GM23338 (cell line): Measurements from ENCODE around the gene MUC12. TPM values are rescaled to one million over a fixed set of nuclear protein-coding genes. Genes with fewer than 3 reads are reported as not detected.
A peak's percentile ranks its signal among the peaks of the same experiment; 100 is the strongest.

Experiments used
- ATAC-seq: fragments of 200-7000 bp; cut with Tn5 transposase; 3 replicates; pipeline ENCODE4 v1.9.1; 2020
- DNase-seq: peaks from one replicate; pipeline ENCODE4 v3.0.0-alpha.2; 2015; ENCODE audit warnings: low spot score
- H2AFZ ChIP-seq: fragments of 200-600 bp; sonication (generic); 2 replicates; pipeline ENCODE4 v1.8.0; 2016; ENCODE audit warnings: antibody characterized with exemption, mild to moderate bottlenecking, moderate library complexity
- H3F3A ChIP-seq: fragments of 200-600 bp; sonication (generic); replicated peaks from 2 replicates; pipeline ENCODE4 v1.8.0; 2017; ENCODE audit warnings: antibody characterized with exemption, mixed run types, low read depth
- H3K27ac ChIP-seq: fragments of 200-600 bp; sonication (generic); 2 replicates; pipeline ENCODE4 v1.6.1; 2016; ENCODE audit warnings: low read depth
- H3K27me3 ChIP-seq: fragments of 200-600 bp; sonication (generic); 2 replicates; pipeline ENCODE4 v1.8.0; 2016; ENCODE audit warnings: mild to moderate bottlenecking, mixed run types, moderate library complexity; ENCODE audit not compliant: insufficient read depth
- H3K36me3 ChIP-seq: fragments of 200-600 bp; sonication (generic); 2 replicates; pipeline ENCODE4 v1.8.0; 2016; ENCODE audit warnings: mild to moderate bottlenecking; ENCODE audit not compliant: insufficient read depth
- H3K4me1 ChIP-seq: fragments of 200-600 bp; sonication (generic); 2 replicates; pipeline ENCODE4 v1.8.0; 2016; ENCODE audit warnings: mild to moderate bottlenecking, moderate library complexity; ENCODE audit not compliant: insufficient read depth
- H3K4me2 ChIP-seq: fragments of 200-600 bp; sonication (generic); 2 replicates; pipeline ENCODE4 v1.7.1; 2017; ENCODE audit warnings: mixed run types
- H3K4me3 ChIP-seq: fragments of 200-600 bp; sonication (generic); 2 replicates; pipeline ENCODE4 v1.6.1; 2016; ENCODE audit warnings: mixed run types
- H3K79me2 ChIP-seq: fragments of 200-600 bp; sonication (generic); replicated peaks from 2 replicates; pipeline ENCODE4 v1.8.0; 2017; ENCODE audit warnings: mild to moderate bottlenecking; ENCODE audit not compliant: insufficient read depth
- H3K9me2 ChIP-seq: fragments of 200-600 bp; sonication (generic); 2 replicates; pipeline ENCODE4 v1.8.0; 2017; ENCODE audit not compliant: insufficient read depth
- H4K20me1 ChIP-seq: fragments of 200-600 bp; sonication (generic); replicated peaks from 2 replicates; pipeline ENCODE4 v1.8.0; 2017; ENCODE audit warnings: mild to moderate bottlenecking; ENCODE audit not compliant: insufficient read depth
- H3K27ac Mint-ChIP-seq: 2 replicates; pipeline ENCODE4 v1.8.0; 2020; ENCODE audit warnings: inconsistent platforms, mild to moderate bottlenecking, moderate library complexity, mixed read lengths
- H3K27me3 Mint-ChIP-seq: 3 replicates; pipeline ENCODE4 v1.8.0; 2022; ENCODE audit warnings: low read depth, mild to moderate bottlenecking, moderate library complexity, mixed read lengths, inconsistent platforms; ENCODE audit not compliant: insufficient read depth, poor library complexity
- H3K36me3 Mint-ChIP-seq: 3 replicates; pipeline ENCODE4 v1.8.0; 2021; ENCODE audit warnings: low read depth, mild to moderate bottlenecking, inconsistent platforms, moderate library complexity, mixed read lengths
- H3K4me1 Mint-ChIP-seq: 3 replicates; pipeline ENCODE4 v1.8.0; 2020; ENCODE audit warnings: mild to moderate bottlenecking, inconsistent platforms, mixed read lengths
- H3K4me3 Mint-ChIP-seq: 3 replicates; pipeline ENCODE4 v1.8.0; 2021; ENCODE audit warnings: moderate library complexity, mild to moderate bottlenecking, inconsistent platforms, mixed read lengths
- H3K9me3 Mint-ChIP-seq: 3 replicates; pipeline ENCODE4 v1.8.0; 2020; ENCODE audit warnings: moderate library complexity, mild to moderate bottlenecking, inconsistent platforms, mixed read lengths
- CREB1 ChIP-seq: fragments of 250-450 bp; sonication (Bioruptor Pico); IDR thresholded peaks from 2 replicates; pipeline ENCODE4 v1.5.0; 2020; ENCODE audit warnings: low read depth, mild to moderate bottlenecking, moderate library complexity
- CTCF ChIP-seq, 2 experiments: fragments of 200-600 bp in 1 of 2; sonication (generic) in 1 of 2; conservative IDR thresholded peaks; 2 replicates each; pipeline versions ENCODE4 v1.5.1 to v1.6.1; 2016 to 2017; ENCODE audit warnings: antibody characterized with exemption in 2 of 2, low read depth in 2 of 2, mild to moderate bottlenecking in 2 of 2, moderate library complexity in 1 of 2
- EZH2 ChIP-seq: fragments of 200-600 bp; sonication (generic); IDR thresholded peaks from one replicate; pipeline ENCODE4 v1.8.0; 2017; ENCODE audit warnings: antibody characterized with exemption, mild to moderate bottlenecking, low read depth; ENCODE audit not compliant: unreplicated experiment
- JUNB ChIP-seq: IDR thresholded peaks from one replicate; pipeline ENCODE4 v1.6.1; 2016; ENCODE audit warnings: antibody characterized with exemption; ENCODE audit not compliant: unreplicated experiment
- NANOG ChIP-seq: IDR thresholded peaks from 2 replicates; pipeline ENCODE4 v1.6.1; 2016; ENCODE audit warnings: antibody characterized with exemption, borderline replicate concordance
- REST ChIP-seq: IDR thresholded peaks from one replicate; pipeline ENCODE4 v1.6.1; 2018; ENCODE audit warnings: antibody characterized with exemption; ENCODE audit not compliant: unreplicated experiment
- STAT1 ChIP-seq: IDR thresholded peaks from one replicate; pipeline ENCODE4 v1.6.1; 2016; ENCODE audit warnings: antibody characterized with exemption; ENCODE audit not compliant: unreplicated experiment
- ZNF114 ChIP-seq: fragments of 250-450 bp; sonication (Bioruptor Pico); IDR thresholded peaks from 2 replicates; pipeline ENCODE4 v1.5.0; 2020; ENCODE audit warnings: mild to moderate bottlenecking, moderate library complexity
- ZNF331 ChIP-seq: fragments of 250-450 bp; sonication (Bioruptor Pico); IDR thresholded peaks from 2 replicates; pipeline ENCODE4 v1.5.0; 2020; ENCODE audit warnings: low read depth, mild to moderate bottlenecking, moderate library complexity
- polyA plus RNA-seq: library from polyadenylated mRNA; unstranded; fragments of >200 nt; fragmentation: Nextera tagmentation; extraction: Ambion mirVana; gene quantifications from 2 replicates; pipeline ENCODE4 v1.2.1, GENCODE V29; 2016
- total RNA-seq: library from RNA; depleted of rRNA; stranded (reverse); fragments of >200 nt; shearing (Covaris generic); gene quantifications from 2 replicates; pipeline ENCODE4 v1.2.3, GENCODE V29; 2014
- TF ChIP-seq, protein P1 (sequence below): IDR thresholded peaks from 2 replicates; pipeline ENCODE4 v1.6.1; 2016; ENCODE audit warnings: antibody characterized with exemption

The MUC12 gene
- total and polyA plus RNA-seq, 2 experiments from 2014 or later, result 4.6 to 18.0 TPM

GRCh38 chr7:101058355-101058754, 89.0 kb downstream of the MUC12 start:
- DNase-seq, result peak; percentile 78
- Histone ChIP-seq H2AFZ (no peak overlapping the region), H4K20me1 (no peaks in the 10 kb centered on the region; the same call in 1 of the 2 replicates), H3K4me1 (no peaks in the 10 kb centered on the region), H3K36me3 (no peaks in the 10 kb centered on the region), H3K4me3 (no peak overlapping the region), H3F3A (no peaks in the 10 kb centered on the region), H3K4me2 (no peak overlapping the region), H3K27me3 (no peaks in the 10 kb centered on the region), H3K79me2 (no peaks in the 10 kb centered on the region), H3K27ac (no peak overlapping the region), H3K9me2 (no peaks in the 10 kb centered on the region)
- peak; percentile 89 for ATAC-seq
- Mint-ChIP-seq H3K27me3 (peaks cover 4% of the 10 kb centered on the region), H3K4me3 (no peak overlapping the region), H3K27ac (no peak overlapping the region), H3K4me1 (0 out of 3 replicates have a peak, but pooled peaks cover 3% of the 10 kb centered on the region), H3K36me3 (no peaks in the 10 kb centered on the region), H3K9me3 (no peaks in the 10 kb centered on the region)
- TF ChIP-seq, protein P1, sequence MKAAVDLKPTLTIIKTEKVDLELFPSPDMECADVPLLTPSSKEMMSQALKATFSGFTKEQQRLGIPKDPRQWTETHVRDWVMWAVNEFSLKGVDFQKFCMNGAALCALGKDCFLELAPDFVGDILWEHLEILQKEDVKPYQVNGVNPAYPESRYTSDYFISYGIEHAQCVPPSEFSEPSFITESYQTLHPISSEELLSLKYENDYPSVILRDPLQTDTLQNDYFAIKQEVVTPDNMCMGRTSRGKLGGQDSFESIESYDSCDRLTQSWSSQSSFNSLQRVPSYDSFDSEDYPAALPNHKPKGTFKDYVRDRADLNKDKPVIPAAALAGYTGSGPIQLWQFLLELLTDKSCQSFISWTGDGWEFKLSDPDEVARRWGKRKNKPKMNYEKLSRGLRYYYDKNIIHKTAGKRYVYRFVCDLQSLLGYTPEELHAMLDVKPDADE, result no peak
- TF ChIP-seq REST, result peak; percentile 99
- TF ChIP-seq CTCF (conservative IDR thresholded peaks at IDR 0.05; ENCODE audit: low read depth in 2 of 2), result 0 out of 4 replicates have a peak, but pooled peaks of 1 of the 2 experiments have one; percentile 1

DNA sequence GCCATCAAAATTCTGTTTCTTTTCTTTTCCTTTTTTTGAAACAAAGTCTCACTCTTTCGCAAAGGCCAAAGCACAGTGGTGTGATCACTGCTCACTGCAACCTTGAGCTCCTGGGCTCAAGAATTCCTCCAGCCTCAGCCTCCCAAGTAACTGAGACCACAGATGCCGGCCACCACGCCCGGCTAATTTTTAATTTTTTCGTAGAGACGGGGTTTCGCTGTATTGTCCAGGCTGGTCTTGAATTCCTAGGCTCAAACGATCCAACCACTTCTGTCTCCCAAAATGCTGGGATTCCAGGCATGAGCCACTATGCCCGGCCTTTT, 90.2 kb downstream of the MUC12 start:
- Histone ChIP-seq H3K27me3 (no peaks in the 10 kb centered on the region), H4K20me1 (no peaks in the 10 kb centered on the region; the same call in 1 of the 2 replicates), H3K9me2 (no peaks in the 10 kb centered on the region), H3K4me2 (no peak overlapping the region), H3F3A (no peaks in the 10 kb centered on the region), H2AFZ (no peak overlapping the region), H3K36me3 (no peaks in the 10 kb centered on the region), H3K79me2 (no peaks in the 10 kb centered on the region), H3K4me1 (no peaks in the 10 kb centered on the region), H3K4me3 (no peak overlapping the region), H3K27ac (no peak overlapping the region)
- ATAC-seq, result no peak
- DNase-seq, result no peak
- no peak overlapping the region for H3K4me3 Mint-ChIP-seq
- no peaks in the 10 kb centered on the region for H3K36me3 Mint-ChIP-seq
- H3K27ac Mint-ChIP-seq, result no peak overlapping the region
- peaks cover 8% of the 10 kb centered on the region for H3K27me3 Mint-ChIP-seq
- 0 out of 3 replicates have a peak, but pooled peaks cover 3% of the 10 kb centered on the region for H3K4me1 Mint-ChIP-seq
- no peaks in the 10 kb centered on the region for H3K9me3 Mint-ChIP-seq
- no peak for TF ChIP-seq STAT1
- TF ChIP-seq CREB1 (CRISPR knock-in tag), result no peak
- TF ChIP-seq ZNF114 (CRISPR knock-in tag), result no peak
- TF ChIP-seq NANOG, result no peak
- TF ChIP-seq EZH2, result no peak
- TF ChIP-seq ZNF331 (CRISPR knock-in tag), result no peak
- TF ChIP-seq JUNB, result no peak
- no peak for TF ChIP-seq CTCF (conservative IDR thresholded peaks at IDR 0.05; ENCODE audit: low read depth in 2 of 2)
